Activated CD8-positive, alpha-beta memory T cell treated with anti-CD3 and anti-CD28 coated beads for 24 hours (primary cell): ENCODE data around the gene SFRP5.
A peak's percentile ranks its signal among the peaks of the same experiment; 100 is the strongest.

Experiments
- DNase-seq: peaks from one replicate; pipeline ENCODE4 v3.0.0-alpha.2; 2020

The SFRP5 gene

GRCh38 chr10:97785231-97785630 lies 13.4 kb upstream of the SFRP5 start:
- no peak for DNase-seq

GRCh38 chr10:97784200-97784810 lies 12.5 kb upstream of the SFRP5 start:
- DNase-seq: no peak

DNA sequence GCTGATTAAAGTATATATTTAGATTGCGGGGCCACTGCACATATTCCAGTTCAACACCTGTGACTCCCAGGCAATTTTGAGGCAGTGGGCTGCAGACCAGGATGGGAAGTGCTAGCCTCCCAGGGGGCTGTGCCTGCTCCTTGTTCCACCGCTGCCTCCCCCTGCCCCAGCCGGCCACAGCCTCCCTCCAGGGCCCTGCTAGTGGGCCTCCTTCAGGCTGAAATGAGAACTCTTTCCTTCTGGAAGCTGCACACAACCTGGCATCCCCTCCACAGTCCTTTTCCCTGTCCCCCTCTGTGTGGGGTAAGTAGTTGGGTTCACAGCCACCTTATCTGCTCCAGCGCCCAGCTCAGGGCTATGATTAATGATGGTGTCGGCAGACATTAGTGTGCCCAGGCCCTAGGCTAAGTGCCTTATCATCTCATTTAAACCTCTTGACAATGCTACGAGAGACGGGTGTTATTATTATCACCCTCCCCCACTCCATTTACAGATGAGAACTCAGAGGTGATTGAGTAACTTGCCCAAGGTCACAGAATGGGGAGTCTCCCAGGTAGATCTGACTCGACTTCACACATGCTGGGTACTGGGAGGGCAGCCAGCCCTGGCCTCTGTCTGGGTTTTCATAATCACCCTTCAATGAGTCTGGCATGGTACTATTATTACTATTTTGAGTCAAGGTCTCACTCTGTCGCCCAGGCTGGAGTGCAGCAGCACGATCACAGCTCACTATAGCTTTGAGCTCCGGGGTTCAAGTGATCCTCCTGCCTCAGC lies 10.8 kb upstream of the SFRP5 start:
- no peak for DNase-seq

GRCh38 chr10:97781618-97782331 lies 10.0 kb upstream of the SFRP5 start:
- peak; percentile 70 for DNase-seq

DNA sequence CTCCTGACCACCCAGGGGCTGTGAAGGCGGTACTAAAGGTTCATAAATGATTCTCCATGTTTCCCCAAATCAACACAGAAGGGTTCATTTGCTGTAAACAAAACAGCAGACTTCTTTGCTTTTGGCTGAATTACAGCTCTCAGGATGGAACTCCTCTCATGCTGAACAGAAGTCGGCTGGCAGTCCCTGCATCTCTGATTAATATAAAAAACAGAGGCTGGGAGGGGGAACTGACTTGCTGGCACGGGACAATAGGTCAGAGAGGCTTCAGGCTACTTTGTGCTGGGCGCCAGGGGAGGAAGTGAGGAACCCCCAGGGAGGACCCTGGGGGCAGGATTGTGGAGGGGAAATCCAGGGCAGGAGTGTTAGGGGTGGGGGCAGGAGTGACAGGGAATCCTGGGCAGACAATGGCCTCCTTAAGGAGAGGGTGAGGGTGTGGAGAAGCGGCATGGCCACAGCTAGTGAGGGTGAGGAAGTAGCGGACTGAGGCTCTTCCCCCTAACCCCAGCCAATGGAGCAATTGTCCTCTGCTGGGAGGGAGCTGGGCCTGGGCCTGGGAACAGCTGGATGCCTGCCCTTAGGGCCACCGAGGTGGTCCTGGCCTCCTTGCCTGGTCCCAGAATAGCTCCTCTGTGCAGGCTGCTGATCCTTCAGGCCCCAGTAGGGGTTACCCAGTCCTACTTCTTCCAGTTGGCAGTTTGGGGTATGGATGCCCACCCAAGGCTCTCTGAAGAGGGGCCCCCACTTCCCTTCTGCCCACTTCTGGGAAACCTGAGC lies 9.2 kb upstream of the SFRP5 start:
- DNase-seq: no peak

- DNase-seq: no peak
Observed at GRCh38 chr10:97779975-97780374, 8.2 kb upstream of the SFRP5 start.

GRCh38 chr10:97779492-97779891 lies 7.7 kb upstream of the SFRP5 start:
- DNase-seq: no peak

GRCh38 chr10:97778452-97779302 lies 6.9 kb upstream of the SFRP5 start:
- DNase-seq: no peak

DNA sequence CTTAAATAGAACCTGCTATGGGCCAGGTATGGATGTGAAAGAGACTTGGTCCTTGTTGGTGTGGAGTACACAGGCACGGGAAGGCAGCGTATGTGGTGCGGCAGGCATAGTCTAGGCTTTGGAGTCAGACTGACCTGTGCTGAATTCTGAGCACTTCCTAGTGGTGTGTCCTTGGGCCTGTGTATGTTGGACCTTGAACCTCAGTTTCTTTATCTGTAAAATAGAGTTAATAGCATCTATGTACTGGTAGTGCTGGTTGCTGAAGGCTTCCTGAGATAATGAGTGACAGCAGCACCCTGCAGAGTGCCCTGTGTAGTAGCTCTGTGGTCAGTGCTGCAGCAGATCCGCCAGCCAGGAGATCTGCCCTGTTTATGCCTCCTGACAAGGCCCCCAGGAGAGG lies 5.3 kb upstream of the SFRP5 start:
- no peak for DNase-seq

DNA sequence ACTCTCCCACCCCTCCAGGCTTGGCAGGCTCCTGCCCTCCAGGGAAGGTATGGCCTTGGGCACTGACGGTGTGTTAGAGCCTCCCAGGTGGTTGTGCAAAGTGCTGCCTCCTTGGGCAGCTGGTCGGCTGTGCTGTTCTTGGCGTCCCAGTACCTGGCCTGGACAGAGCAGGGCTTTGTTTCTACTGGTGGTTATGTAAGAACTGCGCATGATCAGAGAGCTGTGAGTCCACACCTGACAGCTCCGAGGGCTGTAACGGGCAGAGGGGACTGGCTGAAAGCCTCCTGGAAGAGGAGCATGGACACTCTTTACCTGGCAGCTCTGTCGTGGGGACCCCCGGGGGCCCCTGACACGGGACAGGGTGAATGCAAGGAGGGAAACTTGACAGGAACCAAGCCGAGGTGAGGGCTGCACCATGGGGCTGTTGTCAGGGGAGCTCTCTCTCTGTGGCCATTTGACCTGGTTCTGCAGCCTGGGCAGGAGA lies 3.1 kb upstream of the SFRP5 start:
- DNase-seq: no peak

GRCh38 chr10:97773096-97773495 lies 1.3 kb upstream of the SFRP5 start:
- no peak for DNase-seq

GRCh38 chr10:97771055-97771891 lies 526 bp downstream of the SFRP5 start:
- DNase-seq: peak; percentile 67

DNA sequence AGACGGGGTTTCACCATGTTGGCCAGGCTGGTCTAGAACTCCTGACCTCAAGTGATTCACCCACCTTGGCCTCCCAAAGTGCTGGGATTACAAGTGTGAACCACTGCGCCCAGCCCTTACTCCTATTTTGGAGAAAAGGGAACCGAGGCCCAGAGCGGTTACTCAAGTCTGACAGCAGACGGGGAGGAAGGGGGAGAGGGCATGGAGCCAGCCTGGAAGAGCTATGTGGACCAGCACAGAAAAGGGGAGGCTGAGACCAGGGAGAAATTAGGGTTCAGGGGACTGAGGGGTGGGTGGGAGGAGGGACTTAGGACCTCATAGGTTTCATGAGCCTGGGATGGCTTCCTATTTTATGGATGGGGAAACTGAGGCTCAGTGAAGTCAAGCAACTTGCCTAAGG lies 1.5 kb downstream of the SFRP5 start:
- DNase-seq: no peak

GRCh38 chr10:97768322-97769315 lies 3.2 kb downstream of the SFRP5 start:
- DNase-seq: no peak

DNA sequence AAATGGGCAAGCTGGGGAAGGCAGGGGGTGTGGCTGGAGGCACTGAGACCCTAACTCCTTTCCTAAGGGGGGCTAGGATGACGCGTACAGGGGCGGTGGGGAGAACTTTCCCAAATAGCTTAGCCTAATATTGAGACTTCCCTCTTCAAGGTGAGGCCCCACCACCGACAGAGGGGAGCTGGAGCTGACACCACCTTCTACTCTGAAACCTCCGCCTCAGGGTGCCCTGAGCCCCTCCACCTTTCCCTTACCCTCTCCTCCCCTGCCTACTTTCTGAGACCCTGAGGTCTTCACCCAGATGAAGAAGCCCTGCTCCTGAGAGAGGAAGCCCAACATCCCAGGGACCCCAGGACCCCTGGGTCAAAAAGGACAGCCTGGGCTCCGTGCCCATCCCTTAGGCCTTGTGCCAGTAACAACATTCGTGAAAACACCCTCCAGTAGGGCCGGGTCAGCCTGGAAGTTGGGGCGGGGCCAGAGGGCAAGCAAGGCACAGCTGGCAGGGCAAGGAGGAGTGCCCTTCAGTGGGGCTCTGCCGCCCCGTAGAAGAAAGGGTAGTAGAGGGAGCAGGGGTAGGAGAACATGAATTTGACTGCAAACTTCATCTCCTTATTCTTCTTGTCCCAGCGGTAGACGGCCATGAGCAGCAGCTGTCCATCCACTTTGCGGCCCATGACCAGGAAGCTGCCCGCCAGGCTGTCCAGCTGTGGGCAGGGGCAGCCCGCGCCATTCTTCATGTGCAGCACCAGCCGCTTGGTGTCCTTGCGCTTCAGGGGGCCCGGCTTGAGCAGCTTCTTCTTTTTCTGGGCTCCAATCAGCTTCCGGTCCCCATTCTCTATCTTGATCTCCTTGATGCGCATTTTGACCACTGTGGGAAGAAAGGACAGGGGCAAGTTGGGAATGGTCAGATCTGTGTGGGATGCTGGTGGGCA lies 4.5 kb downstream of the SFRP5 start:
- no peak for DNase-seq

GRCh38 chr10:97766106-97766810 lies 5.5 kb downstream of the SFRP5 start:
- no peak for DNase-seq

- no peak for DNase-seq
Observed at GRCh38 chr10:97765201-97765600, 6.6 kb downstream of the SFRP5 start.

DNA sequence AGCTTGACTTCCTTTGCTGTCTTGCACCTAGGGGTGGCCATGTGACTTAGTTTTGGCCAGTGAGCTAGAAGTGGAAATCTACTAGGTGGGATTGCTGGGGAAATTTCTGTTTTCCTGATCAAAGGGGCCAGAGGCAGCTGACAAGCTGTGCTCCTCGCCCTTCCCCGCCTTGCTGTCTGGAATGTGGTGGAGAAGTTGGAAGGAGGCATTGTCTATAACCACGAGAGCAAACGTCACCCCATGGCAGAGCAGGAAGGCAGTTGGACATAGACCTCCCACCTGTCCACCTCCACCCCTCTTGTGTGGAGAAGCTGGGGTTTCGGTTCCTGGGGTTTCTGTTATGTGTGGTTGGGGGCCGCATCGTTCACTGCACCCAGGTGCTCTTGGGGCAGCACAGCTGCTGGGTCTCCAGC lies 7.3 kb downstream of the SFRP5 start:
- no peak for DNase-seq
